Measurements from ENCODE around the gene CTIF.

GRCh38 chr18:48778344-48779011, 239.6 kb downstream of the CTIF start:
- TF ChIP-seq CTCF (conservative IDR thresholded peaks at IDR 0.05 in 1 of 2, IDR thresholded peaks at IDR 0.05 in 1 of 2; ENCODE audit: low read depth in 1 of 2, low read length in 2 of 2): no peak
- TF ChIP-seq EZH2 (IDR thresholded peaks at IDR 0.05; ENCODE audit: low read length, missing control alignments): no peak
